Prostate gland (tissue), 2 donors: ENCODE measurements around the gene TXNDC17.

Experiments
- POLR2A ChIP-seq: fragments of 450-650 bp; IDR thresholded peaks from one replicate; pipeline ENCODE4 v1.6.1; 2016; ENCODE audit warnings: antibody characterized with exemption, mild to moderate bottlenecking
- TF ChIP-seq, protein P1 (sequence below), 4 experiments: fragments of 200-600 bp in 2 of 4; fragments of 450-650 bp in 2 of 4; sonication (generic) in 2 of 4; IDR thresholded peaks; 1 replicate in 3 of 4; 2 replicates in 1 of 4; pipeline ENCODE4 v1.5.1; 2016 to 2019; ENCODE audit warnings: antibody characterized with exemption in 4 of 4, mild to moderate bottlenecking in 2 of 4, moderate library complexity in 2 of 4

DNA sequence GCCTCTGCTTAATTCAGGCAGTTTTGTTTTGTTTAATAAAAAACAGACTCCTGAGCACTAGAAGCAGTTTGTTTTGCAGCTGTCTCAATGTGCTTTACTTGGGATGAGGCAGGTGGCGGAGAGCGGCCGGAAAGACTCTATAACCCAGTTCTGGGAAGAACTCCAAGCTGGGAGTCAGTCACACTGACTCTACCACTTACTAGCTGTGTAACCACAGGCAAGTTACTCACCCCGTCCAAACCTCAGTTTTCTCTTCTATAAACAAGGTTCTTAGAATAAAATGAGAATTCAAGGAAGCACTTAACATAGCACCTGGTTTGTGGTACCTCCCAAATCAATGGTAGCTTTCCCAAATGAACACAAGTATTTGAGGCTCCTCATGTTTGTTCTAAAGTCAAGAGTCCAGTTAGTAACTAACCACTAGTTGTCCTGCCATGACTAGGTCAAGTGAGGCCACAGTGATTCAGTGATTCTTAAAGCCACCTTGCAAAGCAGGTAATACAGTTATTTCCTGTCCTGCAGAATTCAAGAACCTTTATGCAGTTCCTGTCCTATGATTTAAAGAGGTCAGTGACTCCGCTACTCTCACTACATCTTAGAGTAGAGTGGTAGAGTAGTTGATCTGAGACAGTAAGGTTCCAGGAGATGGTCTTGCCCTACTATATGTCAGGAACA is 2.7 kb downstream of the TXNDC17 start:
- TF ChIP-seq POLR2A: no peak
- TF ChIP-seq, protein P1, sequence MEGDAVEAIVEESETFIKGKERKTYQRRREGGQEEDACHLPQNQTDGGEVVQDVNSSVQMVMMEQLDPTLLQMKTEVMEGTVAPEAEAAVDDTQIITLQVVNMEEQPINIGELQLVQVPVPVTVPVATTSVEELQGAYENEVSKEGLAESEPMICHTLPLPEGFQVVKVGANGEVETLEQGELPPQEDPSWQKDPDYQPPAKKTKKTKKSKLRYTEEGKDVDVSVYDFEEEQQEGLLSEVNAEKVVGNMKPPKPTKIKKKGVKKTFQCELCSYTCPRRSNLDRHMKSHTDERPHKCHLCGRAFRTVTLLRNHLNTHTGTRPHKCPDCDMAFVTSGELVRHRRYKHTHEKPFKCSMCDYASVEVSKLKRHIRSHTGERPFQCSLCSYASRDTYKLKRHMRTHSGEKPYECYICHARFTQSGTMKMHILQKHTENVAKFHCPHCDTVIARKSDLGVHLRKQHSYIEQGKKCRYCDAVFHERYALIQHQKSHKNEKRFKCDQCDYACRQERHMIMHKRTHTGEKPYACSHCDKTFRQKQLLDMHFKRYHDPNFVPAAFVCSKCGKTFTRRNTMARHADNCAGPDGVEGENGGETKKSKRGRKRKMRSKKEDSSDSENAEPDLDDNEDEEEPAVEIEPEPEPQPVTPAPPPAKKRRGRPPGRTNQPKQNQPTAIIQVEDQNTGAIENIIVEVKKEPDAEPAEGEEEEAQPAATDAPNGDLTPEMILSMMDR (IDR thresholded peaks at IDR 0.05): no peak
